Activated CD4-positive, alpha-beta memory T cell treated with anti-CD3 and anti-CD28 coated beads for 36 hours (primary cell): Measurements from ENCODE around the gene PRPF8. TPM values are rescaled to one million over a fixed set of nuclear protein-coding genes. Genes with fewer than 3 reads are reported as not detected.
"Not testable (repeated sequence)": the region's sequence is repeated elsewhere in the genome, so short reads cannot be mapped to it uniquely, and the experiment has no call there.

Experiments
- CTCF ChIA-PET: fragments of 350-600 bp; sonication (Branson Sonifier 250); formaldehyde crosslinking; loops from one replicate; lab custom pipeline; 2021; ENCODE audit warnings: antibody characterized with exemption, inconsistent platforms; lab: Charles Lee
- POLR2A ChIA-PET: fragments of 350-600 bp; sonication (Branson Sonifier 250); formaldehyde crosslinking; loops from one replicate; lab custom pipeline; 2021; ENCODE audit warnings: antibody characterized with exemption; lab: Charles Lee
- DNase-seq: peaks from one replicate; pipeline ENCODE4 v3.0.0-alpha.2; 2020
- H3K27ac Mint-ChIP-seq: one replicate; pipeline ENCODE4 v1.8.0; 2021; ENCODE audit warnings: mixed read lengths
- H3K27me3 Mint-ChIP-seq: one replicate; pipeline ENCODE4 v1.8.0; 2021; ENCODE audit warnings: mixed read lengths
- H3K36me3 Mint-ChIP-seq: one replicate; pipeline ENCODE4 v1.8.0; 2021; ENCODE audit warnings: mixed read lengths
- H3K4me1 Mint-ChIP-seq: one replicate; pipeline ENCODE4 v1.8.0; 2021; ENCODE audit warnings: low read depth, mixed read lengths
- H3K4me3 Mint-ChIP-seq: one replicate; pipeline ENCODE4 v1.8.0; 2021; ENCODE audit warnings: mild to moderate bottlenecking, mixed read lengths
- H3K9me3 Mint-ChIP-seq: one replicate; pipeline ENCODE4 v1.8.0; 2021; ENCODE audit warnings: mixed read lengths
- intact Hi-C: fragments of 100-400 bp; cut with micrococcal nuclease; formaldehyde crosslinking; loops from one replicate; pipeline ENCODE4 v1.15.1; 2023
- total RNA-seq, 2 experiments: library from RNA; stranded (reverse); gene quantifications; one replicate each; pipeline ENCODE4 v1.2.3, GENCODE V29; 2021

PRPF8 gene
- total RNA-seq, 2 experiments from 2014 or later, result 370 to 378 TPM

GRCh38 chr17:1725642-1726511 is 41.2 kb upstream of the PRPF8 start:
- ChIA-PET CTCF (interaction anchor here (1.8 kb wide), 1 partner anchor 9 kb away, joined by 4 read pairs; no protein-coding TSS in a partner anchor), POLR2A (no interaction called here)
- no peak overlapping the region for H3K27ac Mint-ChIP-seq

GRCh38 chr17:1724869-1725641 is 40.4 kb upstream of the PRPF8 start:
- no peaks in the 10 kb centered on the region for H3K9me3 Mint-ChIP-seq
- peaks cover 24% of the 10 kb centered on the region for H3K4me1 Mint-ChIP-seq
- intact Hi-C loops, result no loop called here
- POLR2A ChIA-PET, result no interaction called here
- no peaks in the 10 kb centered on the region for H3K27me3 Mint-ChIP-seq
- CTCF ChIA-PET, result interaction anchor here (0.8 to 1.8 kb wide), 4 partner anchors 8 to 264 kb away, joined by 3 to 4 read pairs (median 3); no protein-coding TSS in a partner anchor
- H3K27ac Mint-ChIP-seq, result no peak overlapping the region
- peak overlapping the region; percentile 65 for H3K4me3 Mint-ChIP-seq
- no peak for DNase-seq
- no peaks in the 10 kb centered on the region for H3K36me3 Mint-ChIP-seq

More at GRCh38 chr17:1725642-1726511, 41.2 kb upstream of the PRPF8 start:
- H3K4me1 Mint-ChIP-seq, result peaks cover 24% of the 10 kb centered on the region
- no peaks in the 10 kb centered on the region for H3K9me3 Mint-ChIP-seq
- DNase-seq, result no peak
- intact Hi-C loops, result no loop called here
- peak overlapping the region; percentile 65 for H3K4me3 Mint-ChIP-seq
- H3K36me3 Mint-ChIP-seq, result no peaks in the 10 kb centered on the region
- no peaks in the 10 kb centered on the region for H3K27me3 Mint-ChIP-seq

GRCh38 chr17:1724351-1724868 is 39.7 kb upstream of the PRPF8 start, which contains the start of gene WDR81:
Gene WDR81 (plus strand): TSS chr17:1724704. CDS start chr17:1724960, 256 bp downstream.
- CTCF ChIA-PET, result interaction anchor here (0.8 to 1.8 kb wide), 4 partner anchors 8 to 264 kb away, joined by 3 to 4 read pairs (median 3); no protein-coding TSS in a partner anchor
- POLR2A ChIA-PET, result no interaction called here
- peaks cover 23% of the 10 kb centered on the region for H3K4me1 Mint-ChIP-seq
- H3K9me3 Mint-ChIP-seq, result no peaks in the 10 kb centered on the region
- H3K27ac Mint-ChIP-seq, result peak within 1 kb of the TSS; percentile 34
- peak; percentile 92 for DNase-seq
- intact Hi-C loops, result no loop called here
- H3K36me3 Mint-ChIP-seq, result no peaks in the 10 kb centered on the region
- peak within 1 kb of the TSS; percentile 69 for H3K4me3 Mint-ChIP-seq
- no peaks in the 10 kb centered on the region for H3K27me3 Mint-ChIP-seq

- H3K36me3 Mint-ChIP-seq, H3K27me3 Mint-ChIP-seq, DNase-seq, H3K4me3 Mint-ChIP-seq, H3K9me3 Mint-ChIP-seq, H3K27ac Mint-ChIP-seq, intact Hi-C loops: not testable (repeated sequence)
- ChIA-PET POLR2A (interaction anchor here (0.6 kb wide), 1 partner anchor 303 kb away, joined by 3 read pairs; the partner anchor contains the start of gene RTN4RL1), CTCF (interaction anchor here (0.9 to 3.8 kb wide), 24 partner anchors 10 to 599 kb away, joined by 3 to 25 read pairs (median 5); partner anchors contain the start of genes RILP and RTN4RL1)
- H3K4me1 Mint-ChIP-seq, result peaks cover 26% of the 10 kb centered on the region
These were observed 37.4 kb upstream of the PRPF8 start for GRCh38 chr17:1722022-1722421.

GRCh38 chr17:1720856-1721386 is 36.3 kb upstream of the PRPF8 start:
- ChIA-PET CTCF (interaction anchor here (0.6 to 3.8 kb wide), 51 partner anchors 8 to 563 kb away, joined by 3 to 25 read pairs (median 4); partner anchors contain the start of genes PITPNA, RILP, RTN4RL1 and SERPINF1), POLR2A (interaction anchor here (1.4 kb wide), 1 partner anchor 109 kb away, joined by 4 read pairs; the partner anchor contains the start of genes RPA1 and SMYD4)
- no peaks in the 10 kb centered on the region for H3K27me3 Mint-ChIP-seq
- no peaks in the 10 kb centered on the region for H3K36me3 Mint-ChIP-seq
- no peaks in the 10 kb centered on the region for H3K9me3 Mint-ChIP-seq
- no peak overlapping the region for H3K4me3 Mint-ChIP-seq
- intact Hi-C loops, result loop anchor here (2.0 kb wide), 1 partner anchor 144 kb away; no protein-coding TSS in a partner anchor
- peak; percentile 81 for DNase-seq
- H3K27ac Mint-ChIP-seq, result no peak overlapping the region
- peaks cover 26% of the 10 kb centered on the region for H3K4me1 Mint-ChIP-seq

- peak overlapping the region; percentile 94 for H3K4me3 Mint-ChIP-seq
- H3K9me3 Mint-ChIP-seq, result no peaks in the 10 kb centered on the region
- DNase-seq, result no peak
- H3K27ac Mint-ChIP-seq, result peak overlapping the region; percentile 72
- ChIA-PET POLR2A (no interaction called here), CTCF (interaction anchor here (3.8 kb wide), 1 partner anchor 147 kb away, joined by 25 read pairs; no protein-coding TSS in a partner anchor)
- H3K36me3 Mint-ChIP-seq, result no peaks in the 10 kb centered on the region
- no peaks in the 10 kb centered on the region for H3K27me3 Mint-ChIP-seq
- peaks cover 23% of the 10 kb centered on the region for H3K4me1 Mint-ChIP-seq
- intact Hi-C loops, result loop anchor here (5.0 to 10.0 kb wide), 3 partner anchors 156 to 546 kb away; partner anchors contain the start of genes OVCA2 and PITPNA
These were observed 33.9 kb upstream of the PRPF8 start for GRCh38 chr17:1718362-1719165.

GRCh38 chr17:1716912-1717695 is 32.4 kb upstream of the PRPF8 start:
- POLR2A ChIA-PET, result interaction anchor here (0.6 to 2.2 kb wide), 17 partner anchors 10 to 619 kb away, joined by 3 to 13 read pairs (median 4); partner anchors contain the start of genes HIC1, RILP, RPA1 and SMYD4
- H3K27me3 Mint-ChIP-seq, result no peaks in the 10 kb centered on the region
- intact Hi-C loops, result loop anchor here (1.0 to 10.0 kb wide), 7 partner anchors 33 to 548 kb away; partner anchors contain the start of genes OVCA2, PITPNA, PRPF8 and RILP
- peak overlapping the region; percentile 99 for H3K27ac Mint-ChIP-seq
- H3K4me3 Mint-ChIP-seq, result peak overlapping the region; percentile 94
- no peaks in the 10 kb centered on the region for H3K9me3 Mint-ChIP-seq
- H3K4me1 Mint-ChIP-seq, result peaks cover 16% of the 10 kb centered on the region
- CTCF ChIA-PET, result interaction anchor here (0.7 to 2.9 kb wide), 14 partner anchors 8 to 338 kb away, joined by 3 to 22 read pairs (median 4); partner anchors contain the start of genes DPH1, HIC1, PRPF8 and RILP
- peaks cover under 1% of the 10 kb centered on the region for H3K36me3 Mint-ChIP-seq
- peak; percentile 93 for DNase-seq

- Mint-ChIP-seq H3K27me3 (no peaks in the 10 kb centered on the region), H3K27ac (peak overlapping the region; percentile 99), H3K9me3 (no peaks in the 10 kb centered on the region), H3K4me1 (peaks cover 18% of the 10 kb centered on the region), H3K4me3 (peak overlapping the region; percentile 94), H3K36me3 (peaks cover 1% of the 10 kb centered on the region)
- intact Hi-C loops, result loop anchor here (1.0 to 10.0 kb wide), 6 partner anchors 32 to 549 kb away; partner anchors contain the start of genes OVCA2, PITPNA, PRPF8 and RILP
- POLR2A ChIA-PET, result interaction anchor here (0.6 to 2.2 kb wide), 17 partner anchors 11 to 620 kb away, joined by 3 to 13 read pairs (median 4); partner anchors contain the start of genes HIC1, RILP, RPA1 and RTN4RL1
- CTCF ChIA-PET, result interaction anchor here (0.7 to 2.9 kb wide), 12 partner anchors 9 to 338 kb away, joined by 3 to 22 read pairs (median 4); partner anchors contain the start of genes HIC1, PRPF8, RILP and RPA1
- peak; percentile 100 for DNase-seq
These were observed 31.6 kb upstream of the PRPF8 start for GRCh38 chr17:1716076-1716911.

- intact Hi-C loops, result loop anchor here (1.0 to 10.0 kb wide), 6 partner anchors 31 to 549 kb away; partner anchors contain the start of genes OVCA2, PITPNA, PRPF8 and RILP
These were observed 31.1 kb upstream of the PRPF8 start for GRCh38 chr17:1715803-1716075.

More at GRCh38 chr17:1715803-1716075, 31.1 kb upstream of the PRPF8 start:
- H3K9me3 Mint-ChIP-seq, result no peaks in the 10 kb centered on the region
- POLR2A ChIA-PET, result interaction anchor here (0.7 to 2.2 kb wide), 3 partner anchors 32 to 309 kb away, joined by 3 to 13 read pairs (median 8); partner anchors contain the start of genes RPA1, RTN4RL1 and SMYD4
- peak overlapping the region; percentile 94 for H3K4me3 Mint-ChIP-seq
- H3K36me3 Mint-ChIP-seq, result peaks cover 1% of the 10 kb centered on the region
- peaks cover 23% of the 10 kb centered on the region for H3K4me1 Mint-ChIP-seq
- CTCF ChIA-PET, result interaction anchor here (0.7 to 2.9 kb wide), 5 partner anchors 21 to 114 kb away, joined by 3 to 22 read pairs (median 6); partner anchors contain the start of genes PRPF8, RILP, RPA1 and SMYD4
- DNase-seq, result no peak
- H3K27ac Mint-ChIP-seq, result peak overlapping the region; percentile 56
- H3K27me3 Mint-ChIP-seq, result no peaks in the 10 kb centered on the region
